ENCODE data around the gene OR2L5. TPM values are rescaled to one million over a fixed set of nuclear protein-coding genes. Genes with fewer than 3 reads are reported as not detected.

OR2L5 gene
- total RNA-seq, 4 donors from 2014 or later: 0.40 TPM; not detected in 3

DNA sequence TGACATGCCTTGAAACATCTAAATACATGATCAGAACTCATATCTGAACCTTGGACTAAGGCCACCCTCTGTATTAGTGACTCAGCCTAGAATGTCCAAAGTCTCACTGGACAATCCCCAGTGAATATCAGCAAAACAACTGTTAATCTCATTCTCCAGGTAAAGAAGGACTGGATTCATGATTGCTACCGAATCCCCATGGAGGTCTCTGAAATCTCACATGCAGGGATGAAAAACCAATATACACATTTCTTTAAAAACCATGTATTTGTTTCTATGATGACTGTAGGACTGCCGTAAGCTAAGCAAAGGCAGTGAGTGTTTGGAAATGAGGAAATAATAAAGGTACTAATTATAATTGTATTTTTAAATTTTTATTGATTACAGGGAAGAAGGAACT is 33.1 kb downstream of the OR2L5 start, which contains the start of gene OR2L3:
Gene OR2L3 (plus strand): TSS at position 301 of the 400 bp plus-strand sequence. CDS start 13,846 bp downstream, outside the sequence.
- no peak for TF ChIP-seq POLR2A (IDR thresholded peaks at IDR 0.05)
- TF ChIP-seq, protein P1, sequence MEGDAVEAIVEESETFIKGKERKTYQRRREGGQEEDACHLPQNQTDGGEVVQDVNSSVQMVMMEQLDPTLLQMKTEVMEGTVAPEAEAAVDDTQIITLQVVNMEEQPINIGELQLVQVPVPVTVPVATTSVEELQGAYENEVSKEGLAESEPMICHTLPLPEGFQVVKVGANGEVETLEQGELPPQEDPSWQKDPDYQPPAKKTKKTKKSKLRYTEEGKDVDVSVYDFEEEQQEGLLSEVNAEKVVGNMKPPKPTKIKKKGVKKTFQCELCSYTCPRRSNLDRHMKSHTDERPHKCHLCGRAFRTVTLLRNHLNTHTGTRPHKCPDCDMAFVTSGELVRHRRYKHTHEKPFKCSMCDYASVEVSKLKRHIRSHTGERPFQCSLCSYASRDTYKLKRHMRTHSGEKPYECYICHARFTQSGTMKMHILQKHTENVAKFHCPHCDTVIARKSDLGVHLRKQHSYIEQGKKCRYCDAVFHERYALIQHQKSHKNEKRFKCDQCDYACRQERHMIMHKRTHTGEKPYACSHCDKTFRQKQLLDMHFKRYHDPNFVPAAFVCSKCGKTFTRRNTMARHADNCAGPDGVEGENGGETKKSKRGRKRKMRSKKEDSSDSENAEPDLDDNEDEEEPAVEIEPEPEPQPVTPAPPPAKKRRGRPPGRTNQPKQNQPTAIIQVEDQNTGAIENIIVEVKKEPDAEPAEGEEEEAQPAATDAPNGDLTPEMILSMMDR (IDR thresholded peaks at IDR 0.05): no peak
- Histone ChIP-seq H3K4me1 (no peaks in the 10 kb centered on the region), H3K4me3 (no peak within 1 kb of the TSS), H3K27ac (no peak within 1 kb of the TSS), H3K9me3 (no peaks in the 10 kb centered on the region), H3K36me3 (no peaks in the 10 kb centered on the region), H3K27me3 (no peaks in the 10 kb centered on the region)
- no peak for DNase-seq

DNA sequence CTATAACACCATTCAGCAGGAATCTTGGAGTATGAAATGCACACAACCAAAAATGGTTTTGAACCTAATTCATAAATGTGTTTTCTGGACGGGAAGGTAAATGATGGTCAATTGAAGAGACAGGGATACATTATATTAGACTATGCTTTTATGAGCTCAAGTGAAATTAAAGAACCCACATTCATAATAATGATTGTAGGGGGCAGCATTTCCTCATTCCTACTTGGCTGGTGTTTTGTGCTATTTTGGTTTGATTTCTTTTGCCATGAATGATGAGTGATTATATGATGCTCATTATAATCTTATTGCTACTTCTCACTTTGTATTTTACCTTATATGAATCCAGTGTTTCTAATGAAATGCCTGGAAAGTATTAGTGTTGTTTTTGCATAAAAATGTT is 33.5 kb downstream of the OR2L5 start:
- no peak for TF ChIP-seq POLR2A (IDR thresholded peaks at IDR 0.05)
- TF ChIP-seq, protein P1 (IDR thresholded peaks at IDR 0.05): no peak
- Histone ChIP-seq H3K9me3 (no peaks in the 10 kb centered on the region), H3K27me3 (no peaks in the 10 kb centered on the region), H3K4me1 (no peaks in the 10 kb centered on the region), H3K27ac (no peak overlapping the region), H3K4me3 (no peak overlapping the region), H3K36me3 (no peaks in the 10 kb centered on the region)
- no peak for DNase-seq

- Histone ChIP-seq H3K4me1 (no peaks in the 10 kb centered on the region), H3K27ac (no peak overlapping the region), H3K27me3 (no peaks in the 10 kb centered on the region), H3K4me3 (no peak overlapping the region), H3K9me3 (no peaks in the 10 kb centered on the region), H3K36me3 (no peaks in the 10 kb centered on the region)
- DNase-seq: no peak
- TF ChIP-seq, protein P1 (IDR thresholded peaks at IDR 0.05): no peak
- TF ChIP-seq POLR2A (IDR thresholded peaks at IDR 0.05): no peak
These were observed 41.2 kb downstream of the OR2L5 start for GRCh38 chr1:248054671-248055070.

GRCh38 chr1:248055261-248055660 is 41.8 kb downstream of the OR2L5 start:
- no peak overlapping the region for H3K4me3 ChIP-seq
- no peak for DNase-seq

GRCh38 chr1:248065071-248065470 is 51.6 kb downstream of the OR2L5 start:
- Histone ChIP-seq H3K9me3 (no peaks in the 10 kb centered on the region), H3K36me3 (no peaks in the 10 kb centered on the region), H3K27ac (no peak overlapping the region), H3K27me3 (no peaks in the 10 kb centered on the region), H3K4me3 (no peak overlapping the region), H3K4me1 (no peaks in the 10 kb centered on the region)
- TF ChIP-seq, protein P1 (IDR thresholded peaks at IDR 0.05): no peak
- TF ChIP-seq POLR2A (IDR thresholded peaks at IDR 0.05): no peak
- DNase-seq: no peak

More at GRCh38 chr1:248055261-248055660, 41.8 kb downstream of the OR2L5 start:
- Histone ChIP-seq H3K36me3 (no peaks in the 10 kb centered on the region), H3K27ac (no peak overlapping the region), H3K27me3 (no peaks in the 10 kb centered on the region), H3K4me1 (no peaks in the 10 kb centered on the region), H3K9me3 (no peaks in the 10 kb centered on the region)
- TF ChIP-seq, protein P1 (IDR thresholded peaks at IDR 0.05): no peak
- TF ChIP-seq POLR2A (IDR thresholded peaks at IDR 0.05): no peak

DNA sequence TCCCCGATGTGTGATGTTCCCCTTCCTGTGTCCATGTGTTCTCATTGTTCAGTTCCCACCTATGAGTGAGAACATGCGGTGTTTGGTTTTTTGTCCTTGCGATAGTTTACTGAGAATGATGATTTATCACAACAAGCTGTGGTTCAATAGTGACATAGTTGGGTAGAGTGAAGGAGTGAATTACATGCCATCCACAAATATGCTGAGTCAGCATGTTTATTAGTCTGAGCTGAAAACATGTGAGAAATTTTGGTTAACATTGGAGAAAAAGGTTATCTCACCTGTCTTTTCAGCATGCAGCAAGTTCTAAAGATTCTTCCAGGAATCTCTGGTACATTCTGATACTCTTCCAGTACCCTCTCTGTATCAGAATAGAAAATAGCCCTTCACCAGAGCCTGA is 52.1 kb downstream of the OR2L5 start:
- no peak overlapping the region for H3K27ac ChIP-seq
- no peaks in the 10 kb centered on the region for H3K36me3 ChIP-seq
- H3K4me1 ChIP-seq: no peaks in the 10 kb centered on the region
- TF ChIP-seq POLR2A (IDR thresholded peaks at IDR 0.05): no peak
- TF ChIP-seq, protein P1 (IDR thresholded peaks at IDR 0.05): no peak
- H3K4me3 ChIP-seq: no peak overlapping the region
- DNase-seq: no peak
- no peaks in the 10 kb centered on the region for H3K9me3 ChIP-seq
- H3K27me3 ChIP-seq: no peaks in the 10 kb centered on the region
